ENCODE results near the gene PID1. TPM values are rescaled to one million over a fixed set of nuclear protein-coding genes. Genes with fewer than 3 reads are reported as not detected.

Gene PID1
- total RNA-seq, 1 experiment from 2014 or later: 0.15 TPM

- no peaks in the 10 kb centered on the region for H3K4me1 ChIP-seq (ENCODE audit: control insufficient read depth in 1 of 2, insufficient read depth in 2 of 2, low read length in 2 of 2)
- H3K9me3 ChIP-seq (ENCODE audit: control insufficient read depth in 1 of 2, insufficient read depth in 1 of 2, low read depth in 1 of 2, low read length in 2 of 2): no peaks in the 10 kb centered on the region
- no peak overlapping the region for H3K27ac ChIP-seq (ENCODE audit: low read depth, low read length)
- no peaks in the 10 kb centered on the region for H3K9me2 ChIP-seq (ENCODE audit: insufficient read depth)
- H3K27me3 ChIP-seq (ENCODE audit: insufficient read depth, low read length): no peaks in the 10 kb centered on the region
- H3K4me2 ChIP-seq (ENCODE audit: low read length): no peak overlapping the region
- no peaks in the 10 kb centered on the region for H4K20me1 ChIP-seq (ENCODE audit: insufficient read depth)
- H3K79me2 ChIP-seq (ENCODE audit: insufficient read depth, low read length): no peaks in the 10 kb centered on the region
- TF ChIP-seq CTCF (IDR thresholded peaks at IDR 0.05 in 2 of 3, conservative IDR thresholded peaks at IDR 0.05 in 1 of 3; ENCODE audit: borderline replicate concordance in 1 of 3, insufficient read depth in 1 of 3, low read depth in 2 of 3, low read length in 2 of 3) (no peak), EGR1 (IDR thresholded peaks at IDR 0.05; ENCODE audit: low read depth) (no peak), ATF3 (IDR thresholded peaks at IDR 0.05) (no peak), FOSL1 (IDR thresholded peaks at IDR 0.05; ENCODE audit: low read depth) (no peak), MAX (IDR thresholded peaks at IDR 0.05) (no peak), ZBTB33 (IDR thresholded peaks at IDR 0.05; ENCODE audit: extremely low read depth, insufficient replicate concordance, low read length) (no peak), SIN3A (IDR thresholded peaks at IDR 0.05; ENCODE audit: low read depth) (no peak), RAD21 (IDR thresholded peaks at IDR 0.05; ENCODE audit: low read depth) (no peak), EZH2 (IDR thresholded peaks at IDR 0.05) (no peak), CBX3 (IDR thresholded peaks at IDR 0.05; ENCODE audit: low read depth) (no peak)
- ChIA-PET RAD21 (ENCODE audit: low non-redundant PET in 1 of 2, low total read pairs in 2 of 2, uncharacterized antibody in 2 of 2, unreplicated experiment in 2 of 2) (no interaction called here), CTCF (no interaction called here), POLR2A (no interaction called here)
- H3K4me3 ChIP-seq (replicated peaks in 1 of 2; ENCODE audit: low read depth in 1 of 2, low read length in 2 of 2): no peak overlapping the region
- no peak overlapping the region for H3K9ac ChIP-seq (ENCODE audit: low read length)
- BruUV-seq (replicated peaks): no TSS peak
- no peak for ATAC-seq
- no peak overlapping the region for H2AFZ ChIP-seq (ENCODE audit: low read depth, low read length, poor library complexity, severe bottlenecking)
- no peak for DNase-seq (ENCODE audit: low read depth, low spot score)
- intact Hi-C loops (cut with micrococcal nuclease): no loop called here
- no peaks in the 10 kb centered on the region for H3K36me3 ChIP-seq (ENCODE audit: control insufficient read depth in 1 of 2, insufficient read depth in 2 of 2, low read length in 2 of 2)
These were observed 238.4 kb downstream of the PID1 start for GRCh38 chr2:229032608-229033234.

Data from HCT116 (cell line).